Neural crest cell (in vitro differentiated cells): ENCODE measurements around the gene RHEBL1. TPM values are rescaled to one million over a fixed set of nuclear protein-coding genes. Genes with fewer than 3 reads are reported as not detected.

Experiments used
- DNase-seq: peaks from one replicate; pipeline ENCODE4 v3.0.0; 2021; ENCODE audit warnings: low read depth, mixed read lengths, low spot score
- H3K27ac Mint-ChIP-seq: one replicate; pipeline ENCODE4 v1.8.0; 2021; ENCODE audit warnings: mild to moderate bottlenecking, mixed read lengths; ENCODE audit not compliant: unreplicated experiment
- H3K27me3 Mint-ChIP-seq: 2 replicates; pipeline ENCODE4 v1.8.0; 2021; ENCODE audit warnings: low read depth, mild to moderate bottlenecking, mixed read lengths
- H3K36me3 Mint-ChIP-seq: 2 replicates; pipeline ENCODE4 v1.8.0; 2021; ENCODE audit warnings: low read depth, mild to moderate bottlenecking, mixed read lengths
- H3K4me1 Mint-ChIP-seq: 2 replicates; pipeline ENCODE4 v1.8.0; 2021; ENCODE audit warnings: mixed read lengths
- H3K4me3 Mint-ChIP-seq: one replicate; pipeline ENCODE4 v1.8.0; 2021; ENCODE audit warnings: mild to moderate bottlenecking, mixed read lengths
- H3K9me3 Mint-ChIP-seq: 2 replicates; pipeline ENCODE4 v1.8.0; 2021; ENCODE audit warnings: mixed read lengths
- CTCF ChIP-seq: fragments of 200-600 bp; sonication (generic); conservative IDR thresholded peaks from 2 replicates; pipeline ENCODE4 v1.5.0; 2021; ENCODE audit warnings: antibody characterized with exemption, mild to moderate bottlenecking
- total RNA-seq: library from RNA; stranded (reverse); gene quantifications from 2 replicates; pipeline ENCODE4 v1.2.1, GENCODE V29; 2021

RHEBL1 gene
- total RNA-seq, 1 donor from 2014 or later, result 2.1 TPM

DNA sequence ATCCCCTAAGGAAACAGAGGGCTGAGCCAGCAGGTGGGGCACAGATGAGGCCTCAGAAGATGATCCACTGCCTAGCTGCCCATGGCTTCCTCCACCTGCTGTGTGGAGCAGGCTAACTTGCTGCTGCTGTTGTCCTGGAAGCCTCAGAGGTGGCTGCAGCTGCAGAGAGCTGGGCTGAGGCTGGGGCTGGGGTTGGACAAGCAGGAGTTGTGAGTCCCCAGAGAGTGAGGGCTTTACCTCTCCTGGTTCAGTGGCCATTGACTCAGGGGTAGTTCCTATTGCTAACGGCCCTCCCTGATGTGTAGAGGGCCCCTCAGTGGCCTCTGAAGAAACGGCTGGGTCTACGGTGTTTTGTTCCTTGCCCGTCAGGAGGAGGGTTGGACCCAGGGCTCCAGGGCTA is 37.5 kb downstream of the RHEBL1 start:
- H3K36me3 Mint-ChIP-seq, result peaks cover 6% of the 10 kb centered on the region
- H3K27ac Mint-ChIP-seq, result no peak overlapping the region
- DNase-seq, result no peak
- no peaks in the 10 kb centered on the region for H3K27me3 Mint-ChIP-seq
- no peaks in the 10 kb centered on the region for H3K9me3 Mint-ChIP-seq
- no peak overlapping the region for H3K4me3 Mint-ChIP-seq
- no peak for TF ChIP-seq CTCF
- H3K4me1 Mint-ChIP-seq, result no peaks in the 10 kb centered on the region

- H3K9me3 Mint-ChIP-seq, result no peaks in the 10 kb centered on the region
- H3K4me1 Mint-ChIP-seq, result no peaks in the 10 kb centered on the region
- H3K36me3 Mint-ChIP-seq, result peaks cover 6% of the 10 kb centered on the region
- no peak for DNase-seq
- no peak overlapping the region for H3K27ac Mint-ChIP-seq
- no peak for TF ChIP-seq CTCF
- no peaks in the 10 kb centered on the region for H3K27me3 Mint-ChIP-seq
- H3K4me3 Mint-ChIP-seq, result no peak overlapping the region
These were observed 38.1 kb downstream of the RHEBL1 start for GRCh38 chr12:49031573-49032161.

DNA sequence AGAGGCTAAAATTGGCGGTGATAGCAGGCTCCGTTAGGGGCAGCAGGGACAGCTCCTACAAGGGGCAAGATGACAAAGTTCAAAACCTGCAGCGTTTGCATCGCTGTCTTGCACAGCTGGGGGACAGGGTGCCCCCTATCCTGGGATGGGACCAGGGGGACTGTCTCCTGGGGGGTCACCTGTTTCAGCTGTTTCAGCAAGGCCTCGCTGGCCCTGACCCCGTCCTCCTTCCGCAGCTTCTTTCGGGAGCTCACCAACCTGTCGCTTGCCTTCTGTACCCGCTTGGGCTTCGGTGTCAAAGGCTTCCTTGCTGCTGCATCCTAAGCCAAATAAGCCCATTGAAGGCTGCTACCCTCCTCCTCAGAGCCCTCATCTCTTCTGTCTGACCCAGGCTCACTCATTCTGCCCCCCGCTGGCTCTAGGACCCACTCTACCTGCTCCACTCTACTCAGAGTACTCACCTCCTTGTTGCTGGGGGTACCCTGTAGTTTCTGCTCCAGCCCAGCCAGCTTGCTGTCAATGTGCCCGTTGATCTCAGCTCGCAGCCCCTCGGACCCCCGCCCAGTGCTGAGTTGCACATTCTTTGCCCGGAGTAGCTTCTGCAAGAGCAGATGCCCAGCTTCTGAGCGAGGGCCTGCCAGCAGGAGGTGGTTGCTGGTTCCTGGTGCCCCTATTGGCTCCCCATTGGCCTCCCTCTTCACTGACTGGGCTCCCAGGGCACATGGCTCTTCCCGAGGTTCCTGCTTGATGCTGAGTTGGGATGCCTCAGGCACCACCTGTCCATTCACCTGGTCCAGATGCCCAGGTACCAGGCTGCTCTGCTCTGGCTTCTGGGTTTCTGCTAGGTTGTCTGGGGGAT is 38.8 kb downstream of the RHEBL1 start:
- no peak overlapping the region for H3K4me3 Mint-ChIP-seq
- H3K27ac Mint-ChIP-seq, result no peak overlapping the region
- peaks cover 6% of the 10 kb centered on the region for H3K36me3 Mint-ChIP-seq
- H3K9me3 Mint-ChIP-seq, result no peaks in the 10 kb centered on the region
- no peak for DNase-seq
- TF ChIP-seq CTCF, result no peak
- no peaks in the 10 kb centered on the region for H3K27me3 Mint-ChIP-seq
- H3K4me1 Mint-ChIP-seq, result no peaks in the 10 kb centered on the region

GRCh38 chr12:49030119-49030518 is 39.7 kb downstream of the RHEBL1 start:
- Mint-ChIP-seq H3K4me3 (no peak overlapping the region), H3K4me1 (no peaks in the 10 kb centered on the region), H3K27ac (peak overlapping the region; percentile 50), H3K9me3 (no peaks in the 10 kb centered on the region), H3K27me3 (no peaks in the 10 kb centered on the region), H3K36me3 (peaks cover 6% of the 10 kb centered on the region)
- no peak for TF ChIP-seq CTCF
- DNase-seq, result no peak

DNA sequence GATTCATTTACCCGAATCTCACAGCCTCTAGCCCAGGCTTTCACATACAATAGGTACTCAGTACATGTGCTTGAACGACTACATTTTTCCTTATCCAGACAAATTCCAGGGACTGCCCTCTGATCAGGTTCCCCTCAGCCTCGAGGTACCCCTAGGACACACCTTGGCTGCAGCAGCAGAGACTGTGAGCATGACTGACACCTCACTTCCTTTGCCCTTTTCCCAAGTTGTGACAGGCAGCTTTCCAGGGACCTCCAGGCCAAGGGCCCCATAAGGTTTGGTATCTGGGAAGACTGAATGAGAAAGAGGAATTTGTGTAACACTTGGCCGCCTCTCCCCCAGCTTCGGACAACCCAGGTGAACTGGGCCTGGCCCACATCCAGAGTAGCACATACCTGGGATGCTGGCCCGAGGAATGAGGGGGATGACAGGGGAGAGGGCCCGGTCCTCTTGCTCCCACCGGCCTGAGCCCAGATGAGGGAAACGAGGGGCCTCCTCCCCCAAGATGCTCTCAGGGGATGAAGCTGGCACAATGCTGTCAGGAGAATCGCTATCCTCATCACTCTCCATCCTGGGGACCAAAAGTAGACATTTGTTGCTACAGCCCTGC is 41.0 kb downstream of the RHEBL1 start:
- peaks cover 6% of the 10 kb centered on the region for H3K36me3 Mint-ChIP-seq
- no peak overlapping the region for H3K4me3 Mint-ChIP-seq
- TF ChIP-seq CTCF, result no peak
- H3K9me3 Mint-ChIP-seq, result no peaks in the 10 kb centered on the region
- DNase-seq, result no peak
- H3K4me1 Mint-ChIP-seq, result no peaks in the 10 kb centered on the region
- no peaks in the 10 kb centered on the region for H3K27me3 Mint-ChIP-seq
- no peak overlapping the region for H3K27ac Mint-ChIP-seq
